ENCODE measurements around the gene ROBO2.
A peak's percentile ranks its signal among the peaks of the same experiment; 100 is the strongest.

Gene ROBO2

GRCh38 chr3:77025471-77025870 lies 14.4 kb upstream of the ROBO2 start:
- H3K4me3 ChIP-seq (ENCODE audit: low read depth, low read length) = no peak overlapping the region
- TF ChIP-seq CTCF (conservative IDR thresholded peaks at IDR 0.05; ENCODE audit: low read depth, low read length) = no peak
- DNase-seq (ENCODE audit: low read depth) = no peak

- no peak for TF ChIP-seq CTCF (conservative IDR thresholded peaks at IDR 0.05; ENCODE audit: low read depth, low read length)
- no peak for DNase-seq (ENCODE audit: low read depth)
- H3K4me3 ChIP-seq (ENCODE audit: low read depth, low read length) = no peak overlapping the region
These were observed 12.8 kb upstream of the ROBO2 start for GRCh38 chr3:77026904-77027634.

- TF ChIP-seq CTCF (conservative IDR thresholded peaks at IDR 0.05; ENCODE audit: low read depth, low read length) = no peak
- H3K4me3 ChIP-seq (ENCODE audit: low read depth, low read length) = no peak overlapping the region
- DNase-seq (ENCODE audit: low read depth) = no peak
These were observed 11.9 kb upstream of the ROBO2 start for GRCh38 chr3:77028005-77028404.

- peak overlapping the region; percentile 54 for H3K4me3 ChIP-seq (ENCODE audit: low read depth, low read length)
- peak; percentile 94 for DNase-seq (ENCODE audit: low read depth)
- TF ChIP-seq CTCF (conservative IDR thresholded peaks at IDR 0.05; ENCODE audit: low read depth, low read length) = peak; percentile 84
These were observed 1.4 kb upstream of the ROBO2 start for GRCh38 chr3:77038468-77038929.

- H3K4me3 ChIP-seq (ENCODE audit: low read depth, low read length) = peak overlapping the region; percentile 54
- no peak for TF ChIP-seq CTCF (conservative IDR thresholded peaks at IDR 0.05; ENCODE audit: low read depth, low read length)
- DNase-seq (ENCODE audit: low read depth) = peak; percentile 34
These were observed 831 bp upstream of the ROBO2 start for GRCh38 chr3:77038930-77039605.

- DNase-seq (ENCODE audit: low read depth) = peak; percentile 21
- peak overlapping the region; percentile 54 for H3K4me3 ChIP-seq (ENCODE audit: low read depth, low read length)
- no peak for TF ChIP-seq CTCF (conservative IDR thresholded peaks at IDR 0.05; ENCODE audit: low read depth, low read length)
These were observed 317 bp downstream of the ROBO2 start for GRCh38 chr3:77040216-77040615.

Measured in choroid plexus epithelial cell (primary cell).